HCT116 (cell line): ENCODE measurements around the gene TCF21. TPM values are rescaled to one million over a fixed set of nuclear protein-coding genes. Genes with fewer than 3 reads are reported as not detected.
A peak's percentile ranks its signal among the peaks of the same experiment; 100 is the strongest.

Experiments used
- ATAC-seq: fragments of 200-7000 bp; cut with Tn5 transposase; 2 replicates; pipeline ENCODE4 v1.9.1; 2020; ENCODE audit warnings: mild to moderate bottlenecking, moderate library complexity
- BruUV-seq: library from RNA; stranded (reverse); fragments of 400-500 nt; replicated peaks from 2 replicates; lab custom pipeline; 2021; lab: Mats Ljungman, UMichigan
- CTCF ChIA-PET: fragments of 300-600 bp; sonication (Branson Sonifier 250); formaldehyde crosslinking; loops from one replicate; lab custom pipeline; 2021; ENCODE audit warnings: antibody characterized with exemption; lab: Charles Lee
- POLR2A ChIA-PET: fragments of 300-600, 350-600 bp; sonication (Branson Sonifier 250); formaldehyde crosslinking; loops from one replicate; lab custom pipeline; 2021; ENCODE audit warnings: antibody characterized with exemption; lab: Charles Lee
- RAD21 ChIA-PET, 2 experiments: fragments of 300-600 bp; sonication (Branson Sonifier 250); formaldehyde crosslinking; loops; one replicate each; lab custom pipeline; 2023; ENCODE audit warnings: low total read pairs in 2 of 2; ENCODE audit not compliant: uncharacterized antibody in 2 of 2, unreplicated experiment in 2 of 2, low non-redundant PET in 1 of 2; lab: Charles Lee
- DNase-seq: peaks from one replicate; pipeline ENCODE4 v3.0.0-alpha.2; 2010; ENCODE audit warnings: low read depth, low spot score
- H2AFZ ChIP-seq: fragments of 200-600 bp; shearing (Covaris generic), sonication (generic); 2 replicates; pipeline ENCODE4 v1.6.1; 2017; ENCODE audit warnings: low read depth, mixed run types, mixed read lengths, antibody characterized with exemption, low read length; ENCODE audit not compliant: poor library complexity, severe bottlenecking
- H3K27ac ChIP-seq: 2 replicates; pipeline ENCODE4 v1.5.1; 2012; ENCODE audit warnings: low read depth, low read length
- H3K27me3 ChIP-seq: fragments of 200-600 bp; sonication (generic); 2 replicates; pipeline ENCODE4 v1.6.1; 2016; ENCODE audit warnings: mixed run types, low read length, mixed read lengths; ENCODE audit not compliant: insufficient read depth
- H3K36me3 ChIP-seq, 2 experiments: fragments of 200-500 bp in 1 of 2; fragments of 200-600 bp in 1 of 2; sonication (Bioruptor generic) in 1 of 2; sonication (generic) in 1 of 2; 2 replicates each; pipeline versions ENCODE4 v1.5.1 to v1.6.1; 2014 to 2016; ENCODE audit warnings: low read length in 2 of 2, inconsistent platforms in 1 of 2, mixed read lengths in 1 of 2, mixed run types in 1 of 2; ENCODE audit not compliant: insufficient read depth in 2 of 2, control insufficient read depth in 1 of 2
- H3K4me1 ChIP-seq, 2 experiments: fragments of 200-600 bp in 1 of 2; sonication (generic) in 1 of 2; 2 replicates each; pipeline versions ENCODE4 v1.5.1 to v1.6.1; 2012 to 2017; ENCODE audit warnings: low read length in 2 of 2, inconsistent platforms in 1 of 2, mild to moderate bottlenecking in 1 of 2, mixed read lengths in 1 of 2, mixed run types in 1 of 2, moderate library complexity in 1 of 2; ENCODE audit not compliant: insufficient read depth in 2 of 2, control insufficient read depth in 1 of 2
- H3K4me2 ChIP-seq: fragments of 200-600 bp; sonication (generic); 2 replicates; pipeline ENCODE4 v1.6.1; 2017; ENCODE audit warnings: mixed run types, low read length, mixed read lengths
- H3K4me3 ChIP-seq, 2 experiments: fragments of 200-600 bp in 1 of 2; sonication (generic) in 1 of 2; replicated peaks in 1 of 2; 2 replicates each; pipeline ENCODE4 v1.5.1; 2011 to 2016; ENCODE audit warnings: low read length in 2 of 2, control low read depth in 1 of 2, low read depth in 1 of 2, mild to moderate bottlenecking in 1 of 2, mixed read lengths in 1 of 2, mixed run types in 1 of 2
- H3K79me2 ChIP-seq: fragments of 200-600 bp; sonication (generic); 2 replicates; pipeline ENCODE4 v1.6.1; 2017; ENCODE audit warnings: mild to moderate bottlenecking, mixed run types, low read length, moderate library complexity, mixed read lengths; ENCODE audit not compliant: insufficient read depth
- H3K9ac ChIP-seq: fragments of 200-600 bp; sonication (generic); 2 replicates; pipeline ENCODE4 v1.6.1; 2016; ENCODE audit warnings: low read length, mixed read lengths
- H3K9me2 ChIP-seq: fragments of 200-600 bp; sonication (generic), shearing (Covaris generic); 2 replicates; pipeline ENCODE4 v1.6.1; 2017; ENCODE audit warnings: mixed run types, mild to moderate bottlenecking, moderate library complexity; ENCODE audit not compliant: insufficient read depth
- H3K9me3 ChIP-seq, 2 experiments: fragments of 200-500 bp in 1 of 2; fragments of 200-600 bp in 1 of 2; sonication (Bioruptor generic) in 1 of 2; sonication (generic) in 1 of 2; 2 replicates each; pipeline ENCODE4 v1.6.1; 2014 to 2017; ENCODE audit warnings: low read length in 2 of 2, mixed read lengths in 2 of 2, inconsistent platforms in 1 of 2, low read depth in 1 of 2, mild to moderate bottlenecking in 1 of 2, mixed run types in 1 of 2, moderate library complexity in 1 of 2; ENCODE audit not compliant: control insufficient read depth in 1 of 2, insufficient read depth in 1 of 2
- H4K20me1 ChIP-seq: fragments of 200-600 bp; sonication (generic), shearing (Covaris generic); 2 replicates; pipeline ENCODE4 v1.6.1; 2017; ENCODE audit warnings: mixed run types, mild to moderate bottlenecking, moderate library complexity; ENCODE audit not compliant: insufficient read depth
- CEBPB ChIP-seq: IDR thresholded peaks from 2 replicates; pipeline ENCODE4 v1.6.1; 2012; ENCODE audit warnings: low read depth
- REST ChIP-seq: IDR thresholded peaks from 2 replicates; pipeline ENCODE4 v1.6.1; 2012; ENCODE audit warnings: low read depth
- TCF7L2 ChIP-seq: IDR thresholded peaks from 2 replicates; pipeline ENCODE4 v1.7.0; 2011; ENCODE audit warnings: borderline replicate concordance, inconsistent platforms; ENCODE audit not compliant: insufficient read depth, insufficient read length; ENCODE audit errors: extremely low read depth
- ZBTB33 ChIP-seq: IDR thresholded peaks from 2 replicates; pipeline ENCODE4 v1.6.1; 2011; ENCODE audit warnings: mild to moderate bottlenecking, low read length, moderate library complexity; ENCODE audit not compliant: insufficient replicate concordance; ENCODE audit errors: extremely low read depth
- intact Hi-C: fragments of 100-400 bp; cut with micrococcal nuclease; formaldehyde crosslinking; loops from 2 replicates; pipeline ENCODE4 v1.10.0; 2022
- total RNA-seq: library from RNA; stranded (reverse); gene quantifications from one replicate; pipeline ENCODE4 v1.2.1, GENCODE V29; 2021; ENCODE audit not compliant: unreplicated experiment

Gene TCF21
- total RNA-seq, 1 experiment from 2014 or later: 0.20 TPM

DNA sequence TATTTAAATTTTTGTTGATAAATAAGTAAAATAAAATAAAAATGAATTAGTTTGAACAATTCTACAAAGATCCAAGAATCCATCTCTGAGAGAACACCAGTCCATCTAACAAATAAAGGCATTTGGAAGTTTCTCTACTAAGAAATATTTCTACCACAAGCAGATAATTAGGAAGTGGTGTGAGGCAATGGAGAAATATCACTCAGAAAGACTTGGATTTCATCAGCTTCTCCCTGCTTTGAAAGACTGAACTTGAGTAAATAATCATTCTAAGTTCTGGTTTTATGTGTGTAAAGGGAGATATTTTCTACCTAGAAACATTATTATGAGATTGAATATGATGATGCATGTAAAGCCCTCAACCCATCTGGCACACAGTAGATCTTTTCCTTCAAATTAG, 17.8 kb upstream of the TCF21 start (continued):
- no peak for TF ChIP-seq ZBTB33
- no peak for TF ChIP-seq TCF7L2

DNA sequence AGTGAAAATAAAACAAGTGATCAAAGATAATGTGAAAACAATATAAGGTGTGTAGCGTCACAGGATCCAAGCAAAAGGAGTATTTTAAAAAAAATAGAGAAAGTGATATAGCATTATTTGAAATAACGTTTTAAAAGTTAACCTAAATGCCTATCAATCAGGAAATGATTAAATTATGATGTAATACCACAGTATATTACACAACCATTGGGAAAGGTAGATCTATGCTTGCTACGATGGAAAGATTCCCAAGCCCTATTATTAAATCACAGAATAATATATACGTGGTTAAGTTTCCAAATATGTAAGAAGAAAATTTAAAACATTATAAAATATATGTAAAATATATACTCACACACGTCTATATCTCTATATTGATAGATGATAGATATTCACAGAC, 15.4 kb upstream of the TCF21 start:
- no TSS peak for BruUV-seq
- Histone ChIP-seq H3K9me2 (no peaks in the 10 kb centered on the region), H3K27me3 (no peaks in the 10 kb centered on the region), H3K27ac (no peak overlapping the region), H2AFZ (no peak overlapping the region), H3K4me2 (no peak overlapping the region), H3K4me1 (no peaks in the 10 kb centered on the region), H3K79me2 (no peaks in the 10 kb centered on the region), H4K20me1 (no peaks in the 10 kb centered on the region), H3K9me3 (no peaks in the 10 kb centered on the region), H3K36me3 (no peaks in the 10 kb centered on the region), H3K9ac (no peak overlapping the region), H3K4me3 (no peak overlapping the region)
- DNase-seq (no peak), ATAC-seq (no peak)
- TF ChIP-seq CEBPB (peak; percentile 17; the same call in 1 of the 2 replicates), REST (no peak)
- CTCF ChIA-PET: no interaction called here
- POLR2A ChIA-PET: no interaction called here
- RAD21 ChIA-PET: no interaction called here
- intact Hi-C loops: no loop called here
